SK-N-SH (cell line): ENCODE measurements around the gene EIF2B4. TPM values are rescaled to one million over a fixed set of nuclear protein-coding genes. Genes with fewer than 3 reads are reported as not detected.

ENCODE experiments used
- CTCF ChIA-PET: fragments of 300-600, 350-600 bp; formaldehyde crosslinking; extraction: SDS; loops from one replicate; lab custom pipeline; 2021; lab: Yijun Ruan, JAX
- POLR2A ChIA-PET: fragments of 350-600 bp; sonication (Branson Sonifier 250); formaldehyde crosslinking; extraction: SDS; loops from one replicate; lab custom pipeline; 2020; ENCODE audit warnings: antibody characterized with exemption, inconsistent platforms; lab: Yijun Ruan, JAX
- DNase-seq: peaks from one replicate; pipeline ENCODE4 v3.0.0; 2012
- H2AFZ ChIP-seq: fragments of 200-600 bp; sonication (generic); 2 replicates; pipeline ENCODE4 v1.8.1; 2016; ENCODE audit warnings: antibody characterized with exemption, mild to moderate bottlenecking, low read depth
- H3F3A ChIP-seq: fragments of 200-600 bp; sonication (generic); replicated peaks from 2 replicates; pipeline ENCODE3; 2016; ENCODE audit warnings: antibody characterized with exemption, mild to moderate bottlenecking; ENCODE audit not compliant: insufficient read depth
- H3K27ac ChIP-seq, 2 experiments: fragments of 200-500 bp in 1 of 2; fragments of 200-600 bp in 1 of 2; sonication (Bioruptor generic) in 1 of 2; sonication (generic), shearing (Covaris generic) in 1 of 2; 2 replicates each; pipeline versions ENCODE4 v1.5.1 to v1.6.1; 2014 to 2016; ENCODE audit warnings: low read depth in 2 of 2, inconsistent platforms in 1 of 2, low read length in 1 of 2, mild to moderate bottlenecking in 1 of 2, mixed read lengths in 1 of 2
- H3K27me3 ChIP-seq: fragments of 200-600 bp; sonication (generic), shearing (Covaris generic); 2 replicates; pipeline ENCODE4 v1.6.1; 2016; ENCODE audit warnings: mixed run types; ENCODE audit not compliant: insufficient read depth
- H3K36me3 ChIP-seq, 2 experiments: fragments of 200-500 bp in 1 of 2; fragments of 200-600 bp in 1 of 2; sonication (Bioruptor generic) in 1 of 2; sonication (generic) in 1 of 2; replicated peaks in 1 of 2; 2 replicates each; pipeline versions ENCODE3 to v1.5.1; 2014 to 2016; ENCODE audit warnings: low read length in 1 of 2, mild to moderate bottlenecking in 1 of 2; ENCODE audit not compliant: insufficient read depth in 2 of 2, control insufficient read depth in 1 of 2
- H3K4me1 ChIP-seq, 2 experiments: fragments of 200-500 bp in 1 of 2; fragments of 200-600 bp in 1 of 2; sonication (Bioruptor generic) in 1 of 2; sonication (generic), shearing (Covaris generic) in 1 of 2; 2 replicates each; pipeline versions ENCODE4 v1.5.1 to v1.6.1; 2014 to 2016; ENCODE audit warnings: low read depth in 1 of 2, low read length in 1 of 2, mixed run types in 1 of 2; ENCODE audit not compliant: insufficient read depth in 2 of 2, control insufficient read depth in 1 of 2
- H3K4me2 ChIP-seq: fragments of 200-600 bp; sonication (generic), shearing (Covaris generic); 2 replicates; pipeline ENCODE4 v1.6.1; 2017; ENCODE audit warnings: mixed run types
- H3K4me3 ChIP-seq, 2 experiments: fragments of 200-500 bp in 1 of 2; fragments of 200-600 bp in 1 of 2; sonication (Bioruptor generic) in 1 of 2; sonication (generic), shearing (Covaris generic) in 1 of 2; 2 replicates each; pipeline versions ENCODE4 v1.5.1 to v1.8.1; 2014 to 2016; ENCODE audit warnings: low read depth in 2 of 2, inconsistent platforms in 1 of 2, low read length in 1 of 2, mild to moderate bottlenecking in 1 of 2, mixed read lengths in 1 of 2, moderate library complexity in 1 of 2
- H3K79me2 ChIP-seq: fragments of 200-600 bp; sonication (generic); 2 replicates; pipeline ENCODE4 v1.8.1; 2017; ENCODE audit warnings: mild to moderate bottlenecking; ENCODE audit not compliant: insufficient read depth
- H3K9ac ChIP-seq: fragments of 200-600 bp; sonication (generic); 2 replicates; pipeline ENCODE4 v1.6.1; 2017; ENCODE audit warnings: mixed run types
- H3K9me2 ChIP-seq: fragments of 200-600 bp; sonication (generic); 2 replicates; pipeline ENCODE4 v1.6.1; 2017; ENCODE audit warnings: mixed run types
- H3K9me3 ChIP-seq: fragments of 200-600 bp; sonication (generic); 2 replicates; pipeline ENCODE4 v1.6.1; 2017; ENCODE audit warnings: mixed run types, mild to moderate bottlenecking, moderate library complexity
- H4K20me1 ChIP-seq: fragments of 200-600 bp; sonication (generic); 2 replicates; pipeline ENCODE4 v1.6.1; 2017; ENCODE audit warnings: mild to moderate bottlenecking, mixed run types; ENCODE audit not compliant: insufficient read depth
- CTCF ChIP-seq: fragments of 200-600 bp; sonication (generic); IDR thresholded peaks from 2 replicates; pipeline ENCODE4 v1.6.1; 2017; ENCODE audit warnings: antibody characterized with exemption, mild to moderate bottlenecking, moderate library complexity
- ELF1 ChIP-seq: IDR thresholded peaks from 2 replicates; pipeline ENCODE4 v1.4.0; 2012
- EP300 ChIP-seq, 2 experiments: IDR thresholded peaks; 2 replicates each; pipeline versions ENCODE4 v1.4.0 to v1.6.1; 2012; ENCODE audit warnings: borderline replicate concordance in 1 of 2, low read depth in 1 of 2, low read length in 1 of 2
- FOSL2 ChIP-seq: IDR thresholded peaks from 2 replicates; pipeline ENCODE4 v1.4.0; 2012; ENCODE audit warnings: low read depth, mild to moderate bottlenecking, moderate library complexity, borderline replicate concordance
- IRF3 ChIP-seq: fragments of 150-350 bp; IDR thresholded peaks from 2 replicates; pipeline ENCODE4 v1.6.1; 2016; ENCODE audit warnings: mild to moderate bottlenecking, low read depth, low read length
- JUND ChIP-seq: IDR thresholded peaks from 2 replicates; pipeline ENCODE4 v1.4.0; 2012
- MEF2A ChIP-seq: IDR thresholded peaks from 2 replicates; pipeline ENCODE4 v1.4.0; 2012; ENCODE audit warnings: low read depth, borderline replicate concordance
- MXI1 ChIP-seq: IDR thresholded peaks from 2 replicates; pipeline ENCODE4 v1.6.1; 2012; ENCODE audit warnings: mild to moderate bottlenecking, low read depth, low read length, improper control_type of control experiment
- NFIC ChIP-seq: IDR thresholded peaks from 2 replicates; pipeline ENCODE4 v1.4.0; 2012; ENCODE audit warnings: borderline replicate concordance
- PBX3 ChIP-seq: IDR thresholded peaks from 2 replicates; pipeline ENCODE4; 2012
- POLR2AphosphoS5 ChIP-seq: IDR thresholded peaks from 2 replicates; pipeline ENCODE4 v1.6.1; 2012; ENCODE audit warnings: low read depth, low read length
- RAD21 ChIP-seq: IDR thresholded peaks from 2 replicates; pipeline ENCODE4 v1.6.1; 2012; ENCODE audit warnings: mild to moderate bottlenecking, low read length
- RXRA ChIP-seq: IDR thresholded peaks from 2 replicates; pipeline ENCODE4 v1.4.0; 2012; ENCODE audit warnings: low read depth, mild to moderate bottlenecking, borderline replicate concordance
- TCF12 ChIP-seq: IDR thresholded peaks from 2 replicates; pipeline ENCODE4 v1.4.0; 2012
- TEAD4 ChIP-seq: IDR thresholded peaks from 2 replicates; pipeline ENCODE4 v1.4.0; 2012; ENCODE audit warnings: mild to moderate bottlenecking, borderline replicate concordance; ENCODE audit not compliant: insufficient read depth
- USF2 ChIP-seq: fragments of 150-350 bp; IDR thresholded peaks from 2 replicates; pipeline ENCODE4 v1.6.1; 2017; ENCODE audit warnings: antibody characterized with exemption, low read length, low read depth, borderline replicate concordance
- YY1 ChIP-seq: IDR thresholded peaks from 2 replicates; pipeline ENCODE4 v1.4.0; 2012; ENCODE audit warnings: low read depth, mild to moderate bottlenecking
- WGBS: methylation state at CpG from one replicate; pipeline ENCODE4 v1.1.6; 2017; ENCODE audit warnings: low lambda C conversion rate; 5-methylcytosine and 5-hydroxymethylcytosine counted together
- polyA plus RNA-seq, 3 experiments: library from polyadenylated mRNA; depleted of rRNA; stranded (reverse); fragments of >200 nt; gene quantifications; 2 replicates each; pipeline ENCODE4 v1.2.3, GENCODE V29; 2012

EIF2B4 gene
- polyA plus RNA-seq, 1 of the 3 experiments (the other 2 are of a cell fraction) = 51.7 TPM

GRCh38 chr2:27376866-27377617, 6.9 kb upstream of the EIF2B4 start:
- H3K9me2 ChIP-seq = no peaks in the 10 kb centered on the region
- H4K20me1 ChIP-seq = peaks cover 4% of the 10 kb centered on the region
- peaks cover 52 to 82% of the 10 kb centered on the region in 2 experiments for H3K36me3 ChIP-seq
- peaks cover 60% of the 10 kb centered on the region for H3K79me2 ChIP-seq
- H3K4me3 ChIP-seq = no peak overlapping the region
- peaks cover 20 to 59% of the 10 kb centered on the region in 2 experiments; a peak in 3 of 4 replicates for H3K4me1 ChIP-seq
- ChIA-PET CTCF (interaction anchor here (5.7 kb wide), 1 partner anchor 31 kb away, joined by 28 read pairs; the partner anchor contains the start of gene PPM1G), POLR2A (interaction anchor here (1.2 kb wide), 1 partner anchor 20 kb away, joined by 5 read pairs; the partner anchor contains the start of gene GTF3C2)
- H3K9me3 ChIP-seq = no peaks in the 10 kb centered on the region
- H3F3A ChIP-seq = peaks cover 20% of the 10 kb centered on the region
- H2AFZ ChIP-seq = no peak overlapping the region
- DNase-seq = no peak
- H3K9ac ChIP-seq = no peak overlapping the region
- TF ChIP-seq JUND (peak; percentile 2; the same call in 1 of the 2 replicates), PBX3 (no peak), YY1 (no peak), RXRA (no peak), TCF12 (no peak), MXI1 (no peak), CTCF (no peak), POLR2AphosphoS5 (peak; percentile 67), TEAD4 (no peak)
- H3K27me3 ChIP-seq = no peaks in the 10 kb centered on the region
- H3K4me2 ChIP-seq = no peak overlapping the region
- 0 out of 4 replicates have a peak overlapping the region, but pooled peaks of 1 of the 2 experiments have one; percentile 39 for H3K27ac ChIP-seq
- 82% methylated on average over 10 of the region's 10 CpGs for WGBS

GRCh38 chr2:27376151-27376865, 6.2 kb upstream of the EIF2B4 start:
- POLR2A ChIA-PET = interaction anchor here (1.1 to 2.3 kb wide), 3 partner anchors 19 to 52 kb away, joined by 4 to 7 read pairs (median 5); partner anchors contain the start of genes GTF3C2 and NRBP1
- peaks cover 67% of the 10 kb centered on the region for H3K79me2 ChIP-seq
- peaks cover 45 to 75% of the 10 kb centered on the region in 2 experiments for H3K36me3 ChIP-seq
- TF ChIP-seq EP300 (IDR thresholded peaks at IDR 0.05; ENCODE audit: borderline replicate concordance in 1 of 2, low read depth in 1 of 2, low read length in 1 of 2) (no peak), IRF3 (no peak), FOSL2 (no peak), JUND (0 out of 2 replicates have a peak, but pooled peaks have one; percentile 5), MEF2A (no peak), RXRA (no peak), YY1 (no peak), NFIC (no peak), PBX3 (0 out of 2 replicates have a peak, but pooled peaks have one; percentile 3), TEAD4 (no peak), ELF1 (no peak), TCF12 (no peak), RAD21 (no peak), USF2 (no peak)

More at GRCh38 chr2:27376151-27376865, 6.2 kb upstream of the EIF2B4 start:
- Histone ChIP-seq H3K4me3 (no peak overlapping the region), H3F3A (peaks cover 14% of the 10 kb centered on the region), H3K9me2 (no peaks in the 10 kb centered on the region), H3K4me1 (peaks cover 25 to 58% of the 10 kb centered on the region in 2 experiments; a peak in 3 of 4 replicates), H3K9ac (no peak overlapping the region), H4K20me1 (peaks cover 4% of the 10 kb centered on the region), H3K27ac (peak overlapping the region in 1 of 2 experiments; percentile 39; a peak in 1 of 4 replicates), H3K27me3 (no peaks in the 10 kb centered on the region), H2AFZ (no peak overlapping the region), H3K4me2 (no peak overlapping the region), H3K9me3 (no peaks in the 10 kb centered on the region)
- DNase-seq = no peak
- WGBS = 88% methylated on average over 15 of the region's 16 CpGs
- CTCF ChIA-PET = interaction anchor here (1.1 to 5.7 kb wide), 2 partner anchors 32 to 289 kb away, joined by 3 to 28 read pairs; partner anchors contain the start of gene PPM1G
